Measurements from ENCODE around the gene COPS8. TPM values are rescaled to one million over a fixed set of nuclear protein-coding genes. Genes with fewer than 3 reads are reported as not detected.

Gene COPS8
- total and polyA plus RNA-seq, 7 donors: 77.1 to 427 (median 190) TPM

- Histone ChIP-seq H3K9me3 (no peaks in the 10 kb centered on the region), H3K36me3 (ENCODE audit: insufficient read depth in 1 of 2, low read depth in 1 of 2) (no peaks in the 10 kb centered on the region), H3K27me3 (ENCODE audit: insufficient read depth in 3 of 3, low read length in 2 of 3) (no peaks in the 10 kb centered on the region), H3K4me1 (peaks cover 4% of the 10 kb centered on the region), H3K4me3 (no peak overlapping the region), H3K27ac (no peak overlapping the region)
- no peak for ATAC-seq
- TF ChIP-seq CTCF (IDR thresholded peaks at IDR 0.05): no peak
- DNase-seq: no peak
- intact Hi-C loops (cut with DNase I): no loop called here
- 61 to 81% (median 74%) methylated on average over 6 of the region's 6 CpGs for WGBS, 3 donors
Observed at GRCh38 chr2:237131749-237132533, 46.3 kb downstream of the COPS8 start.

DNA sequence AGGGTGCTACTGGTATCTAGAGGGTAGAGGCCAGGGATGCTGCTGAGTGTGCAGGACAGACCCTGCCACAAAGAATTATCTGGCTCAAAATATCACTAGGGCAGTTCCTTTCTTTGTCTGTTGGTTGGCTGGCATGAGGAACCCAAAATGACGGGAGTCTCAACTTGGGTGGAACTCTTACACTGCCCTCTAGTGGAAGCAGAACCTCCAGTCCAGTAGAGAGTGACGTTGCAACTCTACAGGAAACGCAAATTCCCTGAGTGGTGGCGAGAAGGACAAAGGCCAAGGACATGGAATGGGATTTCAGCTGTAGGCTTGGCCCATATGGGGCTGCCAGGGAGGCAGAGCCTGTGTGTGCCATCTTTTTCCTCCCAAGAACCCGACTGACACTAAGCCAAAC is 47.1 kb downstream of the COPS8 start:
- peak in 1 of 4 donors; percentile 46 for ATAC-seq
- Histone ChIP-seq H3K9me3 (no peaks in the 10 kb centered on the region), H3K36me3 (ENCODE audit: insufficient read depth in 1 of 2, low read depth in 1 of 2) (no peaks in the 10 kb centered on the region), H3K4me1 (peaks cover 2% of the 10 kb centered on the region), H3K27me3 (ENCODE audit: insufficient read depth in 3 of 3, low read length in 2 of 3) (no peaks in the 10 kb centered on the region), H3K4me3 (no peak overlapping the region), H3K27ac (no peak overlapping the region)
- 63 to 78% (median 69%) methylated on average over 5 of the region's 5 CpGs for WGBS, 3 donors
- intact Hi-C loops (cut with DNase I): no loop called here
- peak; percentile 28 for TF ChIP-seq CTCF (IDR thresholded peaks at IDR 0.05)
- DNase-seq: no peak

- no peaks in the 10 kb centered on the region for H3K4me1 ChIP-seq
- no peak overlapping the region for H3K4me3 ChIP-seq
- ATAC-seq (no peak), DNase-seq (no peak)
- H3K9me3 ChIP-seq: no peaks in the 10 kb centered on the region
- intact Hi-C loops (cut with DNase I): no loop called here
- H3K27ac ChIP-seq: no peak overlapping the region
- H3K27me3 ChIP-seq (ENCODE audit: insufficient read depth in 3 of 3, low read length in 2 of 3): no peaks in the 10 kb centered on the region
- TF ChIP-seq CTCF (IDR thresholded peaks at IDR 0.05): no peak
- 47 to 74% (median 58%) methylated on average over 4 of the region's 4 CpGs for WGBS, 3 donors
- H3K36me3 ChIP-seq (ENCODE audit: insufficient read depth in 1 of 2, low read depth in 1 of 2): no peaks in the 10 kb centered on the region
Observed at GRCh38 chr2:237134321-237135230, 48.9 kb downstream of the COPS8 start.

DNA sequence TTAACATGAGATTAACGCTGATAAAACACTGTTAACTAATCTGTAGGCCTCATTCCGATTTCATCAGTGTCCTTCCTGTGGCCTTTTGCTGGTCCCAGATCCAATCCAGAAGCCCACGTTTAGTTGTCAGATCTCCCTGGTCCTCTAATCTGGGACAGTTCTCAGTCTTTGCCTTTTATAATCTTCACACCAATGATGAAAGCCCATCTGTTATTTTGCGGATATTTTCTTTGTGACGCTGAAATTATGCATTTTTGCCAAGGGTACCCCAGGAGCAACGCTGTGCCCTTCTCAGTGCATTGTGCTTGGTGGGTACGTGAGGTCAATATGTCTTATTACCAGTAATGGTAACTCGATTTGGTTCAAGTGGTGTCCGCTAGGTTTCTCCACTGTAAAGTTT is 51.1 kb downstream of the COPS8 start:
- Histone ChIP-seq H3K36me3 (ENCODE audit: insufficient read depth in 1 of 2, low read depth in 1 of 2) (no peaks in the 10 kb centered on the region), H3K4me1 (no peaks in the 10 kb centered on the region), H3K27ac (no peak overlapping the region), H3K9me3 (no peaks in the 10 kb centered on the region), H3K27me3 (ENCODE audit: insufficient read depth in 3 of 3, low read length in 2 of 3) (no peaks in the 10 kb centered on the region), H3K4me3 (no peak overlapping the region)
- intact Hi-C loops (cut with DNase I): no loop called here
- ATAC-seq (no peak), DNase-seq (no peak)
- no peak for TF ChIP-seq CTCF (IDR thresholded peaks at IDR 0.05)
- 90 to 94% (median 91%) methylated on average over 9 of the region's 9 CpGs for WGBS, 3 donors

Measured in psoas muscle (tissue), 8 donors.